Bronchial epithelial cell (primary cell): ENCODE measurements around the gene CSNK1A1. TPM values are rescaled to one million over a fixed set of nuclear protein-coding genes. Genes with fewer than 3 reads are reported as not detected.

Experiments used
- DNase-seq: peaks from one replicate; pipeline ENCODE4 v3.0.0-alpha.2; 2010; ENCODE audit warnings: low read depth
- FAIRE-seq: peaks from 2 replicates; lab custom pipeline; 2011; peaks lifted over from hg19 to GRCh38; lab: Jason Lieb, UNC
- H3K27me3 ChIP-seq: 2 replicates; pipeline ENCODE4 v1.5.1; 2011; ENCODE audit warnings: low read length; ENCODE audit not compliant: control insufficient read depth, insufficient read depth
- H3K36me3 ChIP-seq: 2 replicates; pipeline ENCODE4 v1.5.1; 2011; ENCODE audit warnings: low read length; ENCODE audit not compliant: control insufficient read depth, insufficient read depth
- H3K4me3 ChIP-seq: 2 replicates; pipeline ENCODE4 v1.5.1; 2011; ENCODE audit warnings: mild to moderate bottlenecking, low read depth, low read length, control low read depth
- CTCF ChIP-seq: IDR thresholded peaks from 2 replicates; pipeline ENCODE4 v1.5.1; 2011; ENCODE audit warnings: mild to moderate bottlenecking, moderate library complexity, low read length, control low read depth, inconsistent platforms; ENCODE audit not compliant: insufficient read depth, severe bottlenecking
- total RNA-seq: library from RNA; depleted of rRNA; stranded (reverse); fragments of >200 nt; gene quantifications from 2 replicates; pipeline ENCODE4 v1.2.1, GENCODE V29; 2014

Gene CSNK1A1
- total RNA-seq, 1 donor from 2014 or later, result 518 TPM

DNA sequence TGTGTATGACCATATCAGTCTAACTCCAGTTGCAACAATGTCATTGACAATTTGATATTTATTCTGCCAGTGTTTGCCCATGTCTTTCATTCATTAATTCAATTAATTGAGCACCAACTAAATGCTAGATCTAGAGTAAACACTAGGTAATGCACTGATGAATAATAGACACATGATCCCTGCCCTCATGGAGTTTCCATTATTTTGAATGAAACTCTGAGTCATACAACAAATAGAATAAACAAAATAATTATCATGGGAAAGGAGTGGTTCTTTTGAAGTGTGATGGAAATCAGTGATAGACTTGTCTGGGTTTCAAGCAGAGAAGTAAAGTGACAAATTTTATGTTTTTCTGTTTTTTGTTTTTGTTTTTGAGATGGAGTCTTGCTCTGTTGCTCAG is 34.7 kb upstream of the CSNK1A1 start:
- Histone ChIP-seq H3K4me3 (no peak overlapping the region), H3K27me3 (no peaks in the 10 kb centered on the region), H3K36me3 (no peaks in the 10 kb centered on the region)
- TF ChIP-seq CTCF, result no peak
- DNase-seq, result peak; percentile 17
- no peak for FAIRE-seq

- TF ChIP-seq CTCF, result no peak
- H3K27me3 ChIP-seq, result no peaks in the 10 kb centered on the region
- no peaks in the 10 kb centered on the region for H3K36me3 ChIP-seq
- no peak for FAIRE-seq
- no peak for DNase-seq
- no peak overlapping the region for H3K4me3 ChIP-seq
Measured at GRCh38 chr5:149584121-149584520, 32.9 kb upstream of the CSNK1A1 start.

- no peak for DNase-seq
- no peak for FAIRE-seq
- TF ChIP-seq CTCF, result no peak
- Histone ChIP-seq H3K36me3 (no peaks in the 10 kb centered on the region), H3K27me3 (no peaks in the 10 kb centered on the region), H3K4me3 (no peak overlapping the region)
Measured at GRCh38 chr5:149583394-149583793, 32.2 kb upstream of the CSNK1A1 start.

- FAIRE-seq (no peak), DNase-seq (peak; percentile 26)
- H3K27me3 ChIP-seq, result no peaks in the 10 kb centered on the region
- H3K36me3 ChIP-seq, result no peaks in the 10 kb centered on the region
- peak overlapping the region; percentile 37 for H3K4me3 ChIP-seq
- TF ChIP-seq CTCF, result no peak
Measured at GRCh38 chr5:149581931-149582768, 30.9 kb upstream of the CSNK1A1 start.

- TF ChIP-seq CTCF, result no peak
- Histone ChIP-seq H3K36me3 (no peaks in the 10 kb centered on the region), H3K4me3 (peak within 1 kb of the TSS; percentile 37), H3K27me3 (no peaks in the 10 kb centered on the region)
- DNase-seq (peak; percentile 45), FAIRE-seq (no peak)
Measured at GRCh38 chr5:149581192-149581861, 30.1 kb upstream of the CSNK1A1 start, which contains the start of gene ARHGEF37. TSS of gene ARHGEF37 (plus strand) at chr5:149581498. CDS start at chr5:149597770, 16,272 bp downstream.
